GM12878 (cell line): ENCODE measurements around the gene CASS4.

Source experiments
- ATF3 ChIP-seq: IDR thresholded peaks from 2 replicates; pipeline ENCODE4 v1.6.1; 2011; ENCODE audit warnings: low read depth, mild to moderate bottlenecking, low read length, moderate library complexity, borderline replicate concordance; ENCODE audit errors: extremely low read depth
- IKZF2 ChIP-seq, 2 experiments: fragments of 450-650 bp; IDR thresholded peaks; 2 replicates each; pipeline ENCODE4 v1.6.1; 2017; ENCODE audit warnings: mild to moderate bottlenecking in 2 of 2, moderate library complexity in 2 of 2
- SREBF1 ChIP-seq: IDR thresholded peaks from 2 replicates; pipeline ENCODE4 v1.6.1; 2012; ENCODE audit warnings: mild to moderate bottlenecking, low read length
- TAF1 ChIP-seq: IDR thresholded peaks from 2 replicates; pipeline ENCODE4 v1.6.1; 2011; ENCODE audit warnings: mild to moderate bottlenecking, low read depth, low read length, borderline replicate concordance
- YY1 ChIP-seq: IDR thresholded peaks from 2 replicates; pipeline ENCODE4 v1.6.1; 2011; ENCODE audit warnings: low read depth, mild to moderate bottlenecking, low read length

- TF ChIP-seq IKZF2 (IDR thresholded peaks at IDR 0.05): no peak
- no peak for TF ChIP-seq SREBF1
- no peak for TF ChIP-seq YY1
- TF ChIP-seq TAF1: no peak
- no peak for TF ChIP-seq ATF3
Observed at GRCh38 chr20:56445130-56445529, 33.1 kb downstream of the CASS4 start.
